ACC112 (cell line): ENCODE data around the gene CRY2.
A peak's percentile ranks its signal among the peaks of the same experiment; 100 is the strongest.

Experiments used
- H2AFZ ChIP-seq: fragments of 200-600 bp; sonication (generic); one replicate; pipeline ENCODE4 v1.6.0; 2017; ENCODE audit warnings: antibody characterized with exemption, low read length; ENCODE audit not compliant: unreplicated experiment
- H3K27ac ChIP-seq: fragments of 200-600 bp; sonication (generic); 2 replicates; pipeline ENCODE4 v1.5.1; 2014; ENCODE audit warnings: low read depth, mild to moderate bottlenecking, antibody characterized with exemption, low read length, moderate library complexity
- H3K27me3 ChIP-seq: fragments of 200-600 bp; sonication (generic); 2 replicates; pipeline ENCODE4 v1.6.1; 2014; ENCODE audit warnings: mild to moderate bottlenecking, antibody characterized with exemption, low read length, moderate library complexity, mixed read lengths; ENCODE audit not compliant: insufficient read depth
- H3K36me3 ChIP-seq: fragments of 200-600 bp; sonication (generic); 2 replicates; pipeline ENCODE4 v1.6.1; 2016; ENCODE audit warnings: mild to moderate bottlenecking, antibody characterized with exemption, low read length, moderate library complexity, mixed read lengths; ENCODE audit not compliant: insufficient read depth
- H3K4me1 ChIP-seq: fragments of 200-600 bp; sonication (generic); one replicate; pipeline ENCODE4 v1.6.1; 2016; ENCODE audit warnings: low read length, mixed read lengths; ENCODE audit not compliant: insufficient read depth, unreplicated experiment, control insufficient read depth
- H3K4me3 ChIP-seq: fragments of 200-600 bp; sonication (generic); 2 replicates; pipeline ENCODE4 v1.5.1; 2014; ENCODE audit warnings: mild to moderate bottlenecking, low read depth, low read length
- H3K79me2 ChIP-seq: fragments of 200-600 bp; sonication (generic); one replicate; pipeline ENCODE4 v1.6.0; 2016; ENCODE audit warnings: low read length; ENCODE audit not compliant: control insufficient read depth, unreplicated experiment, insufficient read depth

CRY2 gene

GRCh38 chr11:45919806-45920530, 72.7 kb downstream of the CRY2 start:
- no peak overlapping the region for H2AFZ ChIP-seq

GRCh38 chr11:45920531-45921477, 73.5 kb downstream of the CRY2 start:
- Histone ChIP-seq H3K36me3 (no peaks in the 10 kb centered on the region), H2AFZ (no peak overlapping the region), H3K4me3 (no peak overlapping the region), H3K79me2 (peaks cover 13% of the 10 kb centered on the region), H3K27ac (no peak overlapping the region), H3K27me3 (peaks cover 34% of the 10 kb centered on the region), H3K4me1 (no peaks in the 10 kb centered on the region)

More at GRCh38 chr11:45919806-45920530, 72.7 kb downstream of the CRY2 start:
- Histone ChIP-seq H3K4me3 (no peak overlapping the region), H3K79me2 (peaks cover 13% of the 10 kb centered on the region), H3K36me3 (no peaks in the 10 kb centered on the region), H3K27ac (no peak overlapping the region), H3K27me3 (peaks cover 34% of the 10 kb centered on the region), H3K4me1 (no peaks in the 10 kb centered on the region)

GRCh38 chr11:45921561-45922424, 74.5 kb downstream of the CRY2 start:
- Histone ChIP-seq H3K27me3 (peaks cover 34% of the 10 kb centered on the region), H3K4me1 (no peaks in the 10 kb centered on the region), H3K36me3 (no peaks in the 10 kb centered on the region), H3K79me2 (peaks cover 5% of the 10 kb centered on the region), H3K27ac (no peak overlapping the region), H2AFZ (no peak overlapping the region), H3K4me3 (no peak overlapping the region)

- Histone ChIP-seq H3K4me1 (no peaks in the 10 kb centered on the region), H2AFZ (peak within 1 kb of the TSS; percentile 39), H3K4me3 (no peak within 1 kb of the TSS; the same call in 1 of the 2 replicates), H3K27ac (no peak within 1 kb of the TSS), H3K27me3 (peaks cover 34% of the 10 kb centered on the region), H3K79me2 (no peaks in the 10 kb centered on the region), H3K36me3 (no peaks in the 10 kb centered on the region)
Observed at GRCh38 chr11:45922425-45923082, 75.3 kb downstream of the CRY2 start, which contains the start of gene LARGE2. TSS of gene LARGE2 (plus strand) at chr11:45922656. CDS start at chr11:45922883, 227 bp downstream.

- Histone ChIP-seq H3K36me3 (no peaks in the 10 kb centered on the region), H3K4me1 (no peaks in the 10 kb centered on the region), H3K79me2 (no peaks in the 10 kb centered on the region), H2AFZ (no peak overlapping the region), H3K27me3 (peaks cover 34% of the 10 kb centered on the region), H3K4me3 (no peak overlapping the region), H3K27ac (no peak overlapping the region)
Observed at GRCh38 chr11:45924036-45924915, 77.0 kb downstream of the CRY2 start.

GRCh38 chr11:45924927-45925326, 77.7 kb downstream of the CRY2 start:
- no peaks in the 10 kb centered on the region for H3K36me3 ChIP-seq
- peaks cover 34% of the 10 kb centered on the region for H3K27me3 ChIP-seq
- no peak overlapping the region for H2AFZ ChIP-seq
- H3K27ac ChIP-seq, result no peak overlapping the region
- H3K4me3 ChIP-seq, result no peak overlapping the region
- H3K79me2 ChIP-seq, result no peaks in the 10 kb centered on the region
- peaks cover under 1% of the 10 kb centered on the region for H3K4me1 ChIP-seq

GRCh38 chr11:45925550-45925949, 78.3 kb downstream of the CRY2 start:
- H3K27ac ChIP-seq, result no peak overlapping the region
- no peak overlapping the region for H3K4me3 ChIP-seq
- H3K4me1 ChIP-seq, result peaks cover 2% of the 10 kb centered on the region
- no peaks in the 10 kb centered on the region for H3K79me2 ChIP-seq
- no peaks in the 10 kb centered on the region for H3K36me3 ChIP-seq
- no peak overlapping the region for H2AFZ ChIP-seq
- H3K27me3 ChIP-seq, result peaks cover 34% of the 10 kb centered on the region

- H3K4me1 ChIP-seq, result peaks cover 2% of the 10 kb centered on the region
- H3K27ac ChIP-seq, result no peak overlapping the region
- no peaks in the 10 kb centered on the region for H3K36me3 ChIP-seq
- H2AFZ ChIP-seq, result no peak overlapping the region
- H3K27me3 ChIP-seq, result peaks cover 33% of the 10 kb centered on the region
- H3K79me2 ChIP-seq, result no peaks in the 10 kb centered on the region
- no peak overlapping the region for H3K4me3 ChIP-seq
Observed at GRCh38 chr11:45926001-45926401, 78.7 kb downstream of the CRY2 start.

- no peak overlapping the region for H3K27ac ChIP-seq
Observed at GRCh38 chr11:45926536-45927331, 79.5 kb downstream of the CRY2 start.

More at GRCh38 chr11:45926536-45927331, 79.5 kb downstream of the CRY2 start:
- peaks cover 26% of the 10 kb centered on the region for H3K27me3 ChIP-seq
- peaks cover 2% of the 10 kb centered on the region for H3K4me1 ChIP-seq
- H3K79me2 ChIP-seq, result no peaks in the 10 kb centered on the region
- no peaks in the 10 kb centered on the region for H3K36me3 ChIP-seq
- H3K4me3 ChIP-seq, result no peak overlapping the region
- no peak overlapping the region for H2AFZ ChIP-seq
